K562 (cell line): ENCODE data around the gene LLGL2. TPM values are rescaled to one million over a fixed set of nuclear protein-coding genes. Genes with fewer than 3 reads are reported as not detected.

Experiments used
- ATAC-seq: fragments of 200-7000 bp; cut with Tn5 transposase; 3 replicates; pipeline ENCODE4 v1.9.1; 2020; ENCODE audit warnings: moderate library complexity
- BruUV-seq: library from RNA; stranded (reverse); fragments of 400-500 nt; replicated peaks from 2 replicates; lab custom pipeline; 2021; lab: Mats Ljungman, UMichigan
- CTCF ChIA-PET: fragments of 300-600 bp; formaldehyde crosslinking; extraction: SDS; loops from one replicate; lab custom pipeline; 2021; ENCODE audit warnings: low intra/inter-chr PET ratio; lab: Yijun Ruan, JAX
- POLR2A ChIA-PET: fragments of 300-600, 350-650 bp; sonication (Branson Sonifier 250); formaldehyde crosslinking; extraction: SDS; loops from one replicate; lab custom pipeline; 2021; ENCODE audit warnings: antibody characterized with exemption, inconsistent platforms; lab: Yijun Ruan, JAX
- DNase-seq, 4 experiments: peaks; one replicate each; pipeline versions ENCODE4 v3.0.0 to v3.0.0-alpha.2; 2011 to 2018; ENCODE audit warnings: low spot score in 3 of 4, mixed read lengths in 3 of 4; ENCODE audit errors: extremely low read depth in 1 of 4
- FAIRE-seq: peaks from 2 replicates; lab custom pipeline; 2011; peaks lifted over from hg19 to GRCh38; lab: Jason Lieb, UNC
- H2AFZ ChIP-seq: 2 replicates; pipeline ENCODE4 v1.6.0; 2011; ENCODE audit warnings: low read depth, low read length, control low read depth, inconsistent platforms
- H3K27ac ChIP-seq: fragments of 200-600 bp; 3 replicates; pipeline ENCODE4 v1.8.0; 2011; ENCODE audit warnings: low read depth, mild to moderate bottlenecking, control low read depth, inconsistent platforms, low read length, moderate library complexity, mixed read lengths; ENCODE audit errors: extremely low read depth
- H3K27me3 ChIP-seq, 2 experiments: fragments of 300-600 bp in 1 of 2; 2 replicates in 1 of 2; 3 replicates in 1 of 2; pipeline versions ENCODE4 v1.6.0 to v1.8.0; 2011; ENCODE audit warnings: inconsistent platforms in 2 of 2, low read length in 2 of 2, mild to moderate bottlenecking in 1 of 2, mixed read lengths in 1 of 2, moderate library complexity in 1 of 2; ENCODE audit not compliant: control insufficient read depth in 2 of 2, insufficient read depth in 2 of 2
- H3K36me3 ChIP-seq: fragments of 300-600 bp; 3 replicates; pipeline ENCODE4 v1.8.0; 2011; ENCODE audit warnings: mild to moderate bottlenecking, low read length, inconsistent platforms; ENCODE audit not compliant: control insufficient read depth, insufficient read depth
- H3K4me1 ChIP-seq, 2 experiments: fragments of 200-600 bp in 1 of 2; replicated peaks in 1 of 2; 2 replicates in 1 of 2; 3 replicates in 1 of 2; pipeline versions ENCODE4 v1.5.1 to v1.8.0; 2011; ENCODE audit warnings: inconsistent platforms in 2 of 2, low read length in 2 of 2, mild to moderate bottlenecking in 1 of 2, mixed read lengths in 1 of 2, moderate library complexity in 1 of 2; ENCODE audit not compliant: control insufficient read depth in 2 of 2, insufficient read depth in 2 of 2
- H3K4me2 ChIP-seq: 2 replicates; pipeline ENCODE4 v1.6.1; 2011; ENCODE audit warnings: low read length, control low read depth, inconsistent platforms, mixed read lengths; ENCODE audit not compliant: insufficient read depth
- H3K4me3 ChIP-seq: fragments of 200-600 bp; sonication (generic), shearing (Covaris generic); 2 replicates; pipeline ENCODE4 v1.5.1; 2016; ENCODE audit warnings: control low read depth, inconsistent platforms
- H3K79me2 ChIP-seq: fragments of 200-600 bp; 3 replicates; pipeline ENCODE4 v1.8.0; 2011; ENCODE audit warnings: low read length, inconsistent platforms; ENCODE audit not compliant: control insufficient read depth, insufficient read depth
- H3K9ac ChIP-seq, 2 experiments: 2 replicates each; pipeline versions ENCODE4 v1.6.0 to v1.6.1; 2011; ENCODE audit warnings: low read depth in 2 of 2, low read length in 2 of 2, control low read depth in 1 of 2, inconsistent platforms in 1 of 2, mild to moderate bottlenecking in 1 of 2, mixed read lengths in 1 of 2; ENCODE audit not compliant: insufficient read depth in 1 of 2
- H3K9me1 ChIP-seq: one replicate; pipeline ENCODE4 v1.6.0; 2011; ENCODE audit warnings: inconsistent platforms, mild to moderate bottlenecking, low read length, moderate library complexity; ENCODE audit not compliant: control insufficient read depth, insufficient read depth
- H3K9me3 ChIP-seq: replicated peaks from 2 replicates; pipeline ENCODE4 v1.5.1; 2011; ENCODE audit warnings: low read depth, low read length, inconsistent platforms; ENCODE audit not compliant: control insufficient read depth, insufficient read depth
- H4K20me1 ChIP-seq: replicated peaks from 2 replicates; pipeline ENCODE4 v1.6.1; 2011; ENCODE audit warnings: low read length, inconsistent platforms, mixed read lengths; ENCODE audit not compliant: control insufficient read depth, insufficient read depth
- JUND ChIP-seq, 2 experiments: IDR thresholded peaks; 2 replicates in 1 of 2; 3 replicates in 1 of 2; pipeline ENCODE4 v1.6.1; 2011; ENCODE audit warnings: borderline replicate concordance in 2 of 2, low read depth in 2 of 2, low read length in 2 of 2, improper control_type of control experiment in 1 of 2, missing biosample characterization in 1 of 2, missing genetic modification characterization in 1 of 2, missing genetic modification reagents in 1 of 2
- STAG1 ChIP-seq: sonication (generic); formaldehyde crosslinking; IDR thresholded peaks from 2 replicates; pipeline ENCODE4 v1.5.0; 2020; ENCODE audit warnings: missing genetic modification reagents, borderline replicate concordance
- ZNF133 ChIP-seq: fragments of 250-450 bp; sonication (Bioruptor Pico); IDR thresholded peaks from 2 replicates; pipeline ENCODE4 v1.4.0; 2020; ENCODE audit warnings: mild to moderate bottlenecking
- ZNF232 ChIP-seq: sonication (generic); formaldehyde crosslinking; IDR thresholded peaks from 2 replicates; pipeline ENCODE4 v1.8.0; 2022; ENCODE audit warnings: mild to moderate bottlenecking, missing genetic modification reagents
- WGBS: fragments of 100-300 bp; shearing (Covaris generic); methylation state at CpG from one replicate; pipeline ENCODE4 v1.1.6; 2016; ENCODE audit warnings: low coverage, mixed read lengths; ENCODE audit not compliant: insufficient coverage; ENCODE audit errors: missing lambda C conversion rate; 5-methylcytosine and 5-hydroxymethylcytosine counted together
- in situ Hi-C: fragments of 300-500 bp; cut with MboI; formaldehyde crosslinking; loops from 4 replicates; pipeline ENCODE4 v1.15.0; 2018; ENCODE audit warnings: inconsistent platforms, mixed read lengths
- intact Hi-C: fragments of 100-400 bp; cut with micrococcal nuclease; formaldehyde crosslinking; loops from 2 replicates; pipeline ENCODE4 v1.14.2; 2022
- polyA plus RNA-seq, 8 experiments: library from polyadenylated mRNA; depleted of rRNA in 4 of 8; stranded (reverse) in 5 of 8; unstranded in 3 of 8; fragments of >200 nt; fragmentation: Nextera tagmentation in 2 of 8; fragmentation: Illumina TruSeq in 1 of 8; extraction: Ambion mirVana in 2 of 8; extraction: Trizol in 1 of 8; gene quantifications; 2 replicates each; pipeline versions ENCODE4 v1.2.1 to v1.2.3, GENCODE V29; 2011 to 2014; ENCODE audit warnings: inconsistent platforms in 1 of 8, missing spikeins in 1 of 8
- total RNA-seq, 7 experiments: library from RNA; depleted of rRNA in 6 of 7; stranded (reverse); fragments of >200 nt in 6 of 7; fragmentation: Illumina TruSeq in 2 of 7; extraction: Trizol in 2 of 7; gene quantifications; 2 replicates each; pipeline versions ENCODE4 v1.2.1 to v1.2.3, GENCODE V29; 2011 to 2021; ENCODE audit warnings: low replicate concordance in 1 of 7
- TF ChIP-seq, protein P1 (sequence below): sonication (generic); formaldehyde crosslinking; IDR thresholded peaks from 2 replicates; pipeline ENCODE4 v1.8.0; 2022; ENCODE audit warnings: missing genetic modification reagents, mild to moderate bottlenecking, moderate library complexity, borderline replicate concordance

Gene LLGL2
- total and polyA plus RNA-seq, 9 of the 15 experiments (the other 6 are each of a cell fraction or from before 2014, with no cell fraction given): 0.32 to 24.4 (median 10.2) TPM

- TF ChIP-seq ZNF133 (CRISPR knock-in tag): no peak
- TF ChIP-seq, protein P1, sequence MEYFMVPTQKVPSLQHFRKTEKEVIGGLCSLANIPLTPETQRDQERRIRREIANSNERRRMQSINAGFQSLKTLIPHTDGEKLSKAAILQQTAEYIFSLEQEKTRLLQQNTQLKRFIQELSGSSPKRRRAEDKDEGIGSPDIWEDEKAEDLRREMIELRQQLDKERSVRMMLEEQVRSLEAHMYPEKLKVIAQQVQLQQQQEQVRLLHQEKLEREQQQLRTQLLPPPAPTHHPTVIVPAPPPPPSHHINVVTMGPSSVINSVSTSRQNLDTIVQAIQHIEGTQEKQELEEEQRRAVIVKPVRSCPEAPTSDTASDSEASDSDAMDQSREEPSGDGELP (CRISPR knock-in tag): peak; percentile 23; the same call in 1 of the 2 replicates
- TF ChIP-seq ZNF232 (CRISPR knock-in tag): no peak
- TF ChIP-seq STAG1 (CRISPR knock-in tag): no peak
- no peak for TF ChIP-seq JUND (IDR thresholded peaks at IDR 0.05; ENCODE audit: borderline replicate concordance, low read depth, low read length)
- TF ChIP-seq JUND (tag; IDR thresholded peaks at IDR 0.05; ENCODE audit: borderline replicate concordance, low read depth, low read length): no peak
- H3K4me3 ChIP-seq: no peak overlapping the region
- H3K9me1 ChIP-seq: no peaks in the 10 kb centered on the region
- H3K4me2 ChIP-seq: no peak overlapping the region
- no peaks in the 10 kb centered on the region for H3K9me3 ChIP-seq
- H3K79me2 ChIP-seq: no peaks in the 10 kb centered on the region
- no peak overlapping the region for H3K27ac ChIP-seq
- intact Hi-C loops (loop anchor here (5.0 kb wide), 1 partner anchor 145 kb away; no protein-coding TSS in a partner anchor), in situ Hi-C loops (no loop called here)
- ChIA-PET POLR2A (interaction anchor here (0.6 to 1.5 kb wide), 5 partner anchors 10 to 172 kb away, joined by 3 to 8 read pairs (median 4); no protein-coding TSS in a partner anchor), CTCF (interaction anchor here (0.6 kb wide), 1 partner anchor 9 kb away, joined by 3 read pairs; no protein-coding TSS in a partner anchor)
- no peak overlapping the region for H2AFZ ChIP-seq
- no peak for DNase-seq
- H3K27me3 ChIP-seq: peaks cover 0 to 7% of the 10 kb centered on the region in 2 experiments; a peak in 3 of 5 replicates
- no TSS peak for BruUV-seq
- 13% methylated on average over 10 of the region's 12 CpGs for WGBS
- no peak overlapping the region for H3K9ac ChIP-seq
- no peak for FAIRE-seq
- H3K4me1 ChIP-seq: peaks cover 3 to 22% of the 10 kb centered on the region in 2 experiments; a peak in 3 of 5 replicates
- peaks cover 4% of the 10 kb centered on the region; the same call in 1 of the 2 replicates for H4K20me1 ChIP-seq
- H3K36me3 ChIP-seq: no peaks in the 10 kb centered on the region
- no peak for ATAC-seq
Measured at GRCh38 chr17:75602644-75603043, 77.1 kb downstream of the LLGL2 start.
